DND-41 (cell line): ENCODE measurements around the gene GNPNAT1.
A peak's percentile ranks its signal among the peaks of the same experiment; 100 is the strongest.

Experiments
- ATAC-seq: fragments of 200-7000 bp; cut with Tn5 transposase; 3 replicates; pipeline ENCODE4 v1.9.1; 2021; ENCODE audit warnings: low read depth; ENCODE audit not compliant: insufficient read depth
- DNase-seq: peaks from one replicate; pipeline ENCODE4 v3.0.0-alpha.2; 2020
- H2AFZ ChIP-seq: 2 replicates; pipeline ENCODE4 v1.6.0; 2012; ENCODE audit warnings: low read depth, low read length
- H3K27ac ChIP-seq: 2 replicates; pipeline ENCODE4 v1.5.1; 2012; ENCODE audit warnings: low read length, inconsistent platforms
- H3K27me3 ChIP-seq: fragments of 200-600 bp; sonication (generic); 2 replicates; pipeline ENCODE4 v1.6.0; 2012; ENCODE audit warnings: low read length, mild to moderate bottlenecking, inconsistent platforms; ENCODE audit not compliant: insufficient read depth, poor library complexity
- H3K36me3 ChIP-seq: 2 replicates; pipeline ENCODE4 v1.5.1; 2012; ENCODE audit warnings: low read length, inconsistent platforms; ENCODE audit not compliant: insufficient read depth
- H3K4me1 ChIP-seq: 2 replicates; pipeline ENCODE4 v1.5.1; 2012; ENCODE audit warnings: mild to moderate bottlenecking, low read length; ENCODE audit not compliant: insufficient read depth
- H3K4me2 ChIP-seq: 2 replicates; pipeline ENCODE4 v1.6.0; 2012; ENCODE audit warnings: mild to moderate bottlenecking, moderate library complexity, low read length, inconsistent platforms; ENCODE audit not compliant: insufficient read depth
- H3K4me3 ChIP-seq, 2 experiments: fragments of 200-600 bp in 1 of 2; shearing (Covaris generic) in 1 of 2; 2 replicates each; pipeline ENCODE4 v1.5.1; 2012 to 2016; ENCODE audit warnings: inconsistent platforms in 2 of 2, low read length in 2 of 2, mild to moderate bottlenecking in 2 of 2, low read depth in 1 of 2, moderate library complexity in 1 of 2
- H3K79me2 ChIP-seq: 2 replicates; pipeline ENCODE4 v1.6.0; 2012; ENCODE audit warnings: low read length, inconsistent platforms; ENCODE audit not compliant: insufficient read depth
- H3K9ac ChIP-seq: 2 replicates; pipeline ENCODE4 v1.6.0; 2012; ENCODE audit warnings: low read depth, mild to moderate bottlenecking, inconsistent platforms, low read length, moderate library complexity
- H3K9me3 ChIP-seq: 2 replicates; pipeline ENCODE4 v1.5.1; 2012; ENCODE audit warnings: low read length, moderate library complexity, mild to moderate bottlenecking, inconsistent platforms; ENCODE audit not compliant: insufficient read depth, severe bottlenecking
- H4K20me1 ChIP-seq: 2 replicates; pipeline ENCODE4 v1.6.0; 2012; ENCODE audit warnings: low read length; ENCODE audit not compliant: insufficient read depth
- CTCF ChIP-seq: IDR thresholded peaks from 2 replicates; pipeline ENCODE4 v1.5.1; 2012; ENCODE audit warnings: borderline replicate concordance, low read length, moderate library complexity, mild to moderate bottlenecking; ENCODE audit not compliant: poor library complexity, severe bottlenecking; ENCODE audit errors: extremely low read depth
- EZH2 ChIP-seq: IDR thresholded peaks from 3 replicates; pipeline ENCODE4 v1.6.1; 2012; ENCODE audit warnings: borderline replicate concordance, low read depth, mild to moderate bottlenecking, moderate library complexity, low read length, inconsistent platforms; ENCODE audit not compliant: severe bottlenecking

Gene GNPNAT1

DNA sequence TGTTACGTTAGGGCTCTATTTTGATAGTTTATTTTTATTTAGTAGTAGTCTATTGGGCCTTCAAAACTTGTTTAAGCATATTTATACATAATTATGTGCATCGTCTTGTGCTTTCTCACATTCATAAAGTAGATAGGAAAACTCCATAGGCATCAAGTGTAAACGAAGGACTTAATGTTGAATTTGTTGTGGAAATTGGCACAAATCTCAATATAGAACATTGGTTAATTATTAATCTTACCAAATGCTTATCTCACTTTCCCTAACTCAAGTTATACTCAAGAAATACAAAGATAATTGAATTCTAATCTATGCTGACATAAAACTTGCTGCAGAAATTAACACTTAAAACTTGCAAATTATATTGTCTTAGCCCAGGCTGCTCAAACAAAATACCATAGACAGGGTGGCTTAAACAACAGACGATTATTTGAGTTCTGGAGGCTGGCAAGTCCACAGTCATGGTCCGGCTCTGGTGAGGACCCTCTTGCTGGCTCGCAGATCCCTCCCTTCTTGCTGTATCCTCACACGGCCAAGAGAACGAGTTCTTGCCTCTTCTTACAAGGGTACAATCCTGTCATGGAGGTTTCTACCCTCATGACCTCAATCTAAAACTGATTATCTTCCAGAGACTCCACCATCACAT, 42.6 kb downstream of the GNPNAT1 start:
- ATAC-seq (no peak), DNase-seq (no peak)
- H4K20me1 ChIP-seq = no peaks in the 10 kb centered on the region
- H3K4me2 ChIP-seq = no peak overlapping the region
- H3K4me3 ChIP-seq = no peak overlapping the region
- TF ChIP-seq EZH2 (no peak), CTCF (no peak)
- peaks cover 10% of the 10 kb centered on the region for H3K79me2 ChIP-seq
- H3K27me3 ChIP-seq = no peaks in the 10 kb centered on the region
- H2AFZ ChIP-seq = no peak overlapping the region
- peaks cover 48% of the 10 kb centered on the region for H3K36me3 ChIP-seq
- no peaks in the 10 kb centered on the region for H3K9me3 ChIP-seq
- no peak overlapping the region for H3K9ac ChIP-seq
- H3K27ac ChIP-seq = no peak overlapping the region
- H3K4me1 ChIP-seq = peaks cover 7% of the 10 kb centered on the region; the same call in 1 of the 2 replicates

- H3K4me1 ChIP-seq = peaks cover 49% of the 10 kb centered on the region
- peak overlapping the region in 1 of 2 experiments; percentile 42; a peak in 2 of 4 replicates for H3K4me3 ChIP-seq
- H3K4me2 ChIP-seq = peak overlapping the region; percentile 59
- H4K20me1 ChIP-seq = no peaks in the 10 kb centered on the region
- H3K27ac ChIP-seq = peak overlapping the region; percentile 86
- TF ChIP-seq EZH2 = no peak
- no peak for TF ChIP-seq CTCF
- no peaks in the 10 kb centered on the region for H3K27me3 ChIP-seq
- peaks cover 18% of the 10 kb centered on the region; the same call in 1 of the 2 replicates for H3K36me3 ChIP-seq
- peak overlapping the region; percentile 32 for H3K9ac ChIP-seq
- peaks cover 64% of the 10 kb centered on the region for H3K79me2 ChIP-seq
- peak overlapping the region; percentile 50 for H2AFZ ChIP-seq
- peak; percentile 83 for ATAC-seq
- DNase-seq = peak; percentile 59
- no peaks in the 10 kb centered on the region for H3K9me3 ChIP-seq
These were observed 49.5 kb downstream of the GNPNAT1 start for GRCh38 chr14:52741865-52742264.

GRCh38 chr14:52740751-52741150, 50.7 kb downstream of the GNPNAT1 start:
- peaks cover 75% of the 10 kb centered on the region for H3K79me2 ChIP-seq
- peak overlapping the region; percentile 14; the same call in 1 of the 2 replicates for H3K4me2 ChIP-seq
- no peaks in the 10 kb centered on the region for H4K20me1 ChIP-seq
- peaks cover 12% of the 10 kb centered on the region; the same call in 1 of the 2 replicates for H3K36me3 ChIP-seq
- H3K9ac ChIP-seq = no peak overlapping the region
- DNase-seq = no peak
- H3K27ac ChIP-seq = peak overlapping the region; percentile 60
- H2AFZ ChIP-seq = no peak overlapping the region
- TF ChIP-seq CTCF = no peak
- TF ChIP-seq EZH2 = no peak
- H3K4me3 ChIP-seq = no peak overlapping the region
- H3K9me3 ChIP-seq = no peaks in the 10 kb centered on the region
- H3K4me1 ChIP-seq = peaks cover 60% of the 10 kb centered on the region
- no peaks in the 10 kb centered on the region for H3K27me3 ChIP-seq
- ATAC-seq = no peak
